Activated CD8-positive, alpha-beta memory T cell treated with anti-CD3 and anti-CD28 coated beads, Interleukin-2, amount 50 U/mL, for 24 hours (primary cell): ENCODE measurements around the gene NXPH1.

ENCODE experiments used
- DNase-seq: peaks from one replicate; pipeline ENCODE4 v3.0.0-alpha.2; 2020; ENCODE audit errors: extremely low read depth

Gene NXPH1

GRCh38 chr7:8499128-8499527, 65.7 kb downstream of the NXPH1 start:
- no peak for DNase-seq

DNA sequence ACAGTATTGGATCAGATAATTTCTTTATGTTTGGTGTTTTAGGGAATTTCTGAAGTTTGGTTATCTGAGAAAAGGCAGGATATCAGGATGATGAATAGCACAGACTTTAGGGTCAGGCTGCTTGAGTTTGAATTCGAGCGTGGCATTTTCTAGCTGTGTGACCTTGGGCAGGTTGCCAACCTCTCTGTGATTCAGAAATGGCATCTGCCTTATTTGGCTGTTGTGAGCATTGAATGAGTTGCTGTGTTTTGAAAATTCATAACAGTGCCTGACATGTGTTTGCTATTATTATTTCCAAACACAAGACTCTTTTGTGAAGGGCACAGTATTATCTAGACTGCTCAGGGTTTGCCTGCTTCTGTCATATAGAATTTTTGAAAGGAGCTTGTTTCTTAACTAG, 66.9 kb downstream of the NXPH1 start:
- no peak for DNase-seq

GRCh38 chr7:8507566-8507965, 74.2 kb downstream of the NXPH1 start:
- DNase-seq: no peak

GRCh38 chr7:8509621-8510020, 76.2 kb downstream of the NXPH1 start:
- no peak for DNase-seq

GRCh38 chr7:8511855-8512254, 78.4 kb downstream of the NXPH1 start:
- no peak for DNase-seq

GRCh38 chr7:8514781-8515519, 81.5 kb downstream of the NXPH1 start:
- no peak for DNase-seq

DNA sequence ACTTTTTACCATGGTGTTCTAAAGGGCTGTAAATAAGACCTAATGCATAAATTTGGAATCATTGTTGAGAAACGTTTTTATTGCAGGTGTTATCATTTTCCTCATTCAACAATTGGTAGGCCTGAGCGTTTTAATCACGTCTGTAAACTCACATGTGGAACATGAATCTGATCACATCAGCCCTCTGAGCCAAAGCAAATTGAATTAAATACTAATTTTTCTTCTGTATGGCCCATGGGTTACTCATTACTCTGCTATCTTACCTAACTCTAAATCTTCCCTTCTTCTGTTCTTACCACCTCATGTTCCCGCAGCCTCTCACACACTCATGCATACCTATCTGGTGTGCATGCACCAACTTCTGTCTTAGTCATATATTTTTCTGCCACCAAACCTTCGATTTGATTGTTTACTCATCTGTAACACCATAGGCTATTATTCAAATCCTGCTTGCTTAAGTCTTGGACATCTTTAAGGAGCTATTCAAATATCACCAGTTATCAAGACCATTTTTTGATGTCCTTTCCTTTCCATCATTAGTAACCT, 82.3 kb downstream of the NXPH1 start:
- no peak for DNase-seq

- no peak for DNase-seq
Measured at GRCh38 chr7:8516976-8517375, 83.6 kb downstream of the NXPH1 start.

DNA sequence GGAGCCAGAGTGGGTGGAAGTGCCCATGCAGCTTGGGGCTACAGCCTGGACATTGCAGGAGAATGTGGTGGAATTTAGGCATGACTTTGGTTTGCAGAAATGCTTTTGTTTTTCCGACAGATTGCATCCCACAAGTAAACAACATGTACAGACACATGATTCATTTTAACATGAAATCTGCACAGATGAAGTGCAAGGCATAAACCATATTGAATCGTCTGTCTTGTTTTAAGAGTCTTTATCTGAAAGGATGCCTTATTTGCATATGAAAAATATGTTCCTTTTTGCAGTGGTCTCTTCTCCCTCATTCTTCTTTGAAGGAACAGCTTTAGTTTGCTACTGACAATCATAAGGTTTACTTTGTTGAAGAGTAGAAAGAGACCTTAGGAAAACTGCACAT, 94.9 kb downstream of the NXPH1 start:
- no peak for DNase-seq

DNA sequence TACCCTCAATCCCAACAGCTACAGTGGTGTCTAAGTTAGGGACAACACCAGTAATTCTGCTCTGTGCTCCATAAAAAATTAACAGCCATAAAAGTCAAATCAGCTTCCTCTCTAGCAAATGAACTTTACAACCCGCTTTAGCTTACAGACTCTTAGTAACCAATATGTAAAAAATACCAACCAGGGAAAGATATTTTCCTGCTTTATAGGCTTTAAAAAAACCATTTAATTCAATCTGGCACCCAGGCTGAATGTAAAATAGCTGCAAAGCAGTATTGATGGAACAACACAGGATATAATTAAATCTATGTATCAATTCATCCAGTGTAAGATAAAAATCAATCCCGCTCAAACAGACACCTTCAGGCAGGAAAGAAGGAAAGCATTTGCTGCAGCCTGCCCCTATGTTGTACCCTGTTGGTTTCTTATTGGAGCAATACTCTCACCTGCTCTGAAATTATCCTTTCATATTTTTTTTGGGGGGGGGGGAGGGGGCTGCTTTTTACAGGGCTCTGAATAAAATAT, 98.6 kb downstream of the NXPH1 start:
- no peak for DNase-seq

GRCh38 chr7:8536431-8536830, 103.0 kb downstream of the NXPH1 start:
- DNase-seq: no peak

GRCh38 chr7:8549046-8549445, 115.6 kb downstream of the NXPH1 start:
- no peak for DNase-seq

GRCh38 chr7:8560501-8560900, 127.1 kb downstream of the NXPH1 start:
- DNase-seq: no peak

DNA sequence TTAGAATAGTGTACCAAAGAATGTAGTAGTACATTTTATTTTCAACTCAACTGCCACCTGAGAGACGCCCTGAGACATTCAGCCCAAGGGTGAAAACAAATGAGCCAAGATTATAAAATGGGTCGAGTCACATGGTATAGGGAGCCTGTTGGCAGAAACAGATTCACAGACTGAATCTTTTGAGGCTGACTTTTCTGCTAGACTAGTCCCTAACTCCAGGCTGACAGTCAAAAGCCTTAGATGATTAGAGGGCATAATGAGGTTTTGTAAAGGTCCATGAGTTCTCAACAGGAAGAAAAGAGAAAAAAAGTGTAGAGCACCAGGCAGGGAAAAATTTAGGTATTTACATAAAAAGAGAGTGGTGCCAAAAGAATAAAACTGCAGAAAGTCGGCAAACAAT, 128.0 kb downstream of the NXPH1 start:
- DNase-seq: no peak

DNA sequence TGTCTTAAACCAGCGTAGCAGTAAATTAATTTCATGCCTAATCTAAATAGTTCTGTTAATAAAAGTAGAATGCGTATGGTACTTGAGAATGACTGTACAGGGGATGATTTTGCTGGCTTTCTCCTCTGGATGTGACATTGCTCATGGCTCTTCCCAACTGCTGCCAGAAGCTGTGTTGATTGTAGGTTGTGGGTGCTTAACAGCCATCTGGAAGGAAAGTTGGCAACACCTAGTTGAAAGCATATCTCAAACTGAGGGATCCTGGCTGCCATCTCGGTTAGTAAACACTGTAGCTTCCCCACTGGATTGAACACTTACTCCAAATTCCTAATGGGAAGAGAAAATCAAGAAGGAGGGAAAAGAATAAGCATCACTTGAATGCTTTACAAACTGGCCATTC, 130.9 kb downstream of the NXPH1 start:
- DNase-seq: no peak

DNA sequence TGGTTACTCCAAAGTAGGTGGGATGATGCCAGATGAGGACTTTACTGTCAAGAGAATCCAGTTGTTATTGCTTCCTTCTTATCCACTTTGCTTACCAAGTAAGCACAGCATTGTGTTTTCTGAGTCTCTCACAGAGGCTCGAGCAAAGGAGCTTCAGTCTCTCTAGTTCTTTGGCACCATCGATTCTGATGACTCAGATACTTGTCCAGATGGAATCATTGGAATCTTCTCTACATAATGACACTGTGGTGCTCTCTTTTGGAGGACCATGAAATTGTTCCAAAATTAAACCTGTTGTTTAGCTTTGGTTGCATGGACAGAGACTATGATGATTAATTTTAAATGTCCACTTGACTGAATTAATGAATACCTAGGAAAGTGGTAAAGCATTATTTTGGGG, 132.6 kb downstream of the NXPH1 start:
- no peak for DNase-seq

- DNase-seq: no peak
Measured at GRCh38 chr7:8567626-8568025, 134.2 kb downstream of the NXPH1 start.

GRCh38 chr7:8579661-8580194, 146.3 kb downstream of the NXPH1 start:
- no peak for DNase-seq

DNA sequence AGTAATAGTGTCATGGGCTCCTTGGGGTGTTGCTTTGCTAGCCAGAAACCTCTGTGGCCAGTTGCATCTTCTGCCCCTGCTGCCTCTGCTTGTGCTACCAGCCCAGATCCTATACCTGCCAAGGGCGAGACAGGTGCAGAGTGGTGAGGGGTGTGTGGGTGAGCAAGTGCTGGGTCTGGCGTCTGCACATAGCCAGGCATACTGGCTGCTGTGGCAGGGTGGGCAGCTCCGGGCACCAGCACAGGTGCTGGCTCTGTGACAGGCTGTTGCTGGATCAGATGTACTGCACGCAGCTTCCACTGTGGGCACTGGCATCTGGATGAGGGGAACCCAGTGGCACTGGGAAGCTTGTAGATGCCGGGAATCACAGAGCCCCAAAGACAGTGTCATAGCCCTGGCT, 148.4 kb downstream of the NXPH1 start:
- no peak for DNase-seq

DNA sequence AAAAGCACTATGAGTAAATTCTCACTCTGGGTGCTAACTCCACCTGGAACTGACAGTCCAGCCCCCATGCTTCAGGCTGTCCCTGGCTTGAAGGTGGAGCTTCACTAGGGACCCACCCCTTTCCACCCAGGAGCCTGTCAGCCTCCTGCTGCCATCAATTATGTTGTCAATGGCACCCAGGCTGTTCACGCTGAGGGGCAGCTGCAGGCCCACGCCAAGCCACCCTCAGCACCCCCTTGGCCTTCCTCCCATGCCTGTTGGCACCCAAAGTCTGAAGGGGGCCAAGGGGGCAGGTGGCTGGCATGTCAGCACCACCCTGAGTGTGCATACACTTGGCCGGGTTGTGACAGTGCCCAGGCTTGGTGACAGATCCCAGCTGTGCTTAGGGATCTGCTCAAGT, 149.3 kb downstream of the NXPH1 start:
- DNase-seq: no peak

DNA sequence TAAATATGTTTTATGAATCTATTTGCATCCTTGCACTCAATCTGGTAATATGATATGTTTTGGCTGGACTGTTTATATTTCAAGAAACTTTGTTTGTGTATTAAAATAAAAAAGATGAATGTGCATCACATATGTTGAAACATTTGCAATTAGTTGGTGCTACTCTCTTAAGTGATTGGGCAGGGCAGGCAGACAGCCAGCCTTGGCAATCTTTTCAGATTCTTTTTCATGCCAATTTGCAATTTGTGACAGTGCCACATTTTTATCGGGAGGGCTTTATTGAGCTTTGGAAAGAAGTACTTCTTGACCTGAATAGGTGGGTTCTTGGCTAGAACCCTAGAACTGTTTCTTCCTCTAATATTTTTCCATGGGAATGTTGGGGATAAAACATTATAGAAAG, 152.2 kb downstream of the NXPH1 start:
- DNase-seq: no peak

GRCh38 chr7:8590225-8590624, 156.8 kb downstream of the NXPH1 start:
- DNase-seq: no peak

DNA sequence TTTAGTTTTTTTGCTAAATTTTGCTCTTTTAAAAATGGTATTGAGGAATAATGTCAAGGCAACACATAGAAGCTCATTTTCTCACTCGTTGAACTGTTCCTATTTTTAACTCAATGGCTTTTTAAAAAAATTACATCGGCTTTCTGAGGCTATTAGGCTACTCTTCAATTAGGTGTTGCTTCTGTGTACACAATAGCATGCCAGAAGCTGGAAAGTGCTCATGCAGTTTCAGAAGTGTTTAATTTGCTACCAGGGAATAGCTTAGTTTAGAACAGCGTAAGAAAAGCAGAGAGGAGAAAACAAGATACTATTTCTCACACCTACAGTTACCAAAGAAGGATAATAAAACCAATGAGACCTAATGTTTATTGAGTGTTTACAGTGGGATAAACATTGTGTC, 157.4 kb downstream of the NXPH1 start:
- no peak for DNase-seq
